Vagina (tissue), 2 donors: ENCODE data around the gene COA1.

Experiments
- CTCF ChIP-seq, 3 experiments: fragments of 450-650 bp in 2 of 3; fragments of 200-600 bp in 1 of 3; sonication (generic) in 1 of 3; IDR thresholded peaks; one replicate each; pipeline ENCODE4 v1.5.1; 2017 to 2019; ENCODE audit warnings: antibody characterized with exemption in 3 of 3, mild to moderate bottlenecking in 2 of 3, moderate library complexity in 2 of 3
- POLR2A ChIP-seq, 2 donors: fragments of 450-650 bp; IDR thresholded peaks; one replicate each; pipeline ENCODE4 v1.6.1; 2017; ENCODE audit warnings: antibody characterized with exemption in 2 of 2, mild to moderate bottlenecking in 2 of 2, moderate library complexity in 2 of 2
- POLR2AphosphoS5 ChIP-seq, 2 donors: sonication (generic); formaldehyde crosslinking; IDR thresholded peaks; one replicate each; pipeline ENCODE4 v1.9.0; 2017; ENCODE audit warnings: antibody characterized with exemption in 2 of 2, mild to moderate bottlenecking in 2 of 2, low read depth in 1 of 2; ENCODE audit not compliant: insufficient read depth in 1 of 2

GRCh38 chr7:43645699-43646226 is 83.6 kb downstream of the COA1 start:
- TF ChIP-seq CTCF (IDR thresholded peaks at IDR 0.05) = no peak
- no peak for TF ChIP-seq POLR2A (IDR thresholded peaks at IDR 0.05)
- TF ChIP-seq POLR2AphosphoS5 (IDR thresholded peaks at IDR 0.05; ENCODE audit: insufficient read depth in 1 of 2, low read depth in 1 of 2) = no peak
